ENCODE data around the gene COMT.

COMT gene

GRCh38 chr22:19958083-19959042, 16.8 kb downstream of the COMT start:
- H3K4me3 ChIP-seq (ENCODE audit: low read depth, low read length) = no peak overlapping the region
- peaks cover 4% of the 10 kb centered on the region for H3K36me3 ChIP-seq (replicated peaks)
- no peaks in the 10 kb centered on the region for H3K27me3 ChIP-seq (replicated peaks)
- H3K27ac ChIP-seq = no peak overlapping the region
- TF ChIP-seq CTCF (IDR thresholded peaks at IDR 0.05; ENCODE audit: low read depth, low read length, missing control alignments) = no peak
- no peak for DNase-seq
- in situ Hi-C loops (cut with HindIII; ENCODE audit: low pct_ligation_motif_present, low sequenced_read_pairs) = no loop called here

- TF ChIP-seq CTCF (IDR thresholded peaks at IDR 0.05; ENCODE audit: low read depth, low read length, missing control alignments) = no peak
- Histone ChIP-seq H3K27me3 (replicated peaks) (no peaks in the 10 kb centered on the region), H3K36me3 (replicated peaks) (peaks cover 10% of the 10 kb centered on the region), H3K27ac (no peak overlapping the region), H3K4me3 (ENCODE audit: low read depth, low read length) (peak overlapping the region; percentile 40)
- peak; percentile 48 for DNase-seq
- in situ Hi-C loops (cut with HindIII; ENCODE audit: low pct_ligation_motif_present, low sequenced_read_pairs) = no loop called here
Observed at GRCh38 chr22:19959043-19959586, 17.5 kb downstream of the COMT start.

DNA sequence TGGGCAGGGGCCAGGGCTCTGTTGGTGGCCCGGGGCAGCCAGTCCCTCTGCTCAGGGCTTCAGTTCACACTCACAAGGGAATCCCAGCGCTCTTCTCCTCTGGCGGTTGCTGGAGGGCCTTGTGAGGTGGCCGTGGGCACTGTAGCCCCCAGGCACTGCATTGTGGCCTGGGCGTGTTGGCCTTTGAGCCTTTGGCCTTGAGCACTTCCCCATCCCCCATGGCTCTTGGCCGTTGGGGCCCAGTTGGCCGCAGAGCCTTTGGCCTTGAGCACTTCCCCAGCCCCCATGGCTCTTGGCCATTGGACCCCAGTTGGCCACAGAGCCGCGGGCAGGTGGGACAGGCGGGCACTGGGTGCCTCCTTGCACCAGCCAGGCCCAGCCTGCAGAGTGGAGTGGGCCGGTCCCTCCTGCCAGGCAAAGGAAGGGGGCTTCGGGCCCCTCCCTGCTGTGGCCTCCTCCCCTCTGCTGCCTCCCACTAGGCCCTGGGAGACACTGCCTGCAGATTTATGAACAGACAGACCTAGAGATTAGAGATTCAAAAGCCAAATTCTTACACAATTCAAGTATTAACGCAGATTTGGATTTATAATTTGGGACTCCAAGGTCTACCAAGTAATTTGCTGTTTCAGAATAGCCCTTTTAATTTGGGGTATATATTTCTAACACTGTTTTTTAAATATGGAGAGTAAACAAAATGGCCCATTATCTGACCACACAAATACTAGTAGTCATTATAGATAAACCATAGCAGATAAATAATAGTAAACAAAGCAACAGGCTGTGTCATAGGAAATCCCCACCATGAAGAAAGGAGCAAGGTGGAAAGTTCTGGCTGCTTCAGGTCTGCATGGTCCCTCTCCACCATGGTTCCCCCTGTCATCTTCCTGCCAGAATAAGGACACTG, 18.3 kb downstream of the COMT start:
- Histone ChIP-seq H3K4me3 (ENCODE audit: low read depth, low read length) (peak overlapping the region; percentile 24), H3K36me3 (replicated peaks) (peaks cover 13% of the 10 kb centered on the region), H3K27ac (no peak overlapping the region), H3K27me3 (replicated peaks) (no peaks in the 10 kb centered on the region)
- TF ChIP-seq CTCF (IDR thresholded peaks at IDR 0.05; ENCODE audit: low read depth, low read length, missing control alignments) = no peak
- in situ Hi-C loops (cut with HindIII; ENCODE audit: low pct_ligation_motif_present, low sequenced_read_pairs) = no loop called here
- no peak for DNase-seq

GRCh38 chr22:19960491-19961200, 19.1 kb downstream of the COMT start:
- no peaks in the 10 kb centered on the region for H3K27me3 ChIP-seq (replicated peaks)
- in situ Hi-C loops (cut with HindIII; ENCODE audit: low pct_ligation_motif_present, low sequenced_read_pairs) = no loop called here
- peaks cover 13% of the 10 kb centered on the region for H3K36me3 ChIP-seq (replicated peaks)
- no peak for DNase-seq
- no peak overlapping the region for H3K4me3 ChIP-seq (ENCODE audit: low read depth, low read length)
- no peak overlapping the region for H3K27ac ChIP-seq
- TF ChIP-seq CTCF (IDR thresholded peaks at IDR 0.05; ENCODE audit: low read depth, low read length, missing control alignments) = no peak

DNA sequence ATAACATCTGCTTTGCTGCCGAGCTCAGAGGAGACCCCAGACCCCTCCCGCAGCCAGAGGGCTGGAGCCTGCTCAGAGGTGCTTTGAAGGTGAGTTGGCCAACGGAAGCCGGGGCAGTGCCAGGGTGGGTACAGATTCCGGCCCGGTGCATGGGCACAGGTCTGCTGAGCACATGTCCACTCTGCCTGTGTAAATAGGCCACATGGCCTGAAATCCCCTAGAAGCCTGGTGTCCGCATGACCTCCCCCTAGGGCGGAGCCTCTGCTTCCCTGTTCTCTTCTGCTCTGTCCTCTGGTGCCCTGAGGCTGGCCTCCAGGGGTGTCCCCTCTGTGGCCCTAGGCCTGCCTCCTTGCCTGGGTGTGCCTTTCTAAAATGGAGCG, 19.6 kb downstream of the COMT start:
- H3K4me3 ChIP-seq (ENCODE audit: low read depth, low read length) = no peak overlapping the region
- TF ChIP-seq CTCF (IDR thresholded peaks at IDR 0.05; ENCODE audit: low read depth, low read length, missing control alignments) = no peak
- in situ Hi-C loops (cut with HindIII; ENCODE audit: low pct_ligation_motif_present, low sequenced_read_pairs) = no loop called here
- no peak overlapping the region for H3K27ac ChIP-seq
- H3K27me3 ChIP-seq (replicated peaks) = no peaks in the 10 kb centered on the region
- no peak for DNase-seq
- H3K36me3 ChIP-seq (replicated peaks) = peaks cover 13% of the 10 kb centered on the region

Data from brain microvascular endothelial cell (primary cell).